Measurements from ENCODE around the gene BLOC1S1.
"Not testable (repeated sequence)": the region's sequence is repeated elsewhere in the genome, so short reads cannot be mapped to it uniquely, and the experiment has no call there.

BLOC1S1 gene

DNA sequence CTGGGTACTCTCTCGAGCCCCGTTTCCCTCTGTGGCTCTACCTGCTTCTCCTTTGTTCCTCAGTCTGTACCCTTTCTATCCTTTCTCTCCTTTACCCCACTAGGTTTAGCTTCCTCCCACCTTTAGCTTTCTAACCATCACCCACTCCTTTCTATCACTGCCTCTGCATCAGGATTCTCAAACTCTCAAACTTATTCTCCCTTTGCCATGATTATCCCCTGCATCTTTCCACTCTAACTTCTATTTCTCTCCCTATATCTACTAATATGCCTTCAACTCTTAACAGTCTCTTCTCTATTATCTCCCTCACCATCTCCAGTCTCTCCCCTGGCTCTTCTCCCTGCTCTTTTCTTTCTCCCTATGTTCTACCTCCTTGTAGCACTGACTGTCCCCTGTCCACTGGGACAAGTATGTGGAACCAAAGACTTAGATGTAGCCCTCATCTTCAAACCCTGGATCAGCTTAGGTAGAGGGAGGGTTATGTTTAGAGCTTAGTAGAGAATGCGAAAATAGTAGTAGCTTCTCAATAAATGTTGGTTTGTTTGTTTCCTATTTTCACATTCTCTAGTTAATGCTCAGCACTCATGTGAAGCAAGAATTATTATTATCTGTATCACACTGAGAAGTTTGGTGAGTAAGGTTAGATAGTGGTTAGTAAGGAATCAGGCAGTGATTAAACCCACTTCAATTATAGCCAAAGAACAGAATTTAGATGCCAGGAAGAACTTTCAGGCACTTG lies 30.5 kb downstream of the BLOC1S1 start:
- DNase-seq: no peak

DNA sequence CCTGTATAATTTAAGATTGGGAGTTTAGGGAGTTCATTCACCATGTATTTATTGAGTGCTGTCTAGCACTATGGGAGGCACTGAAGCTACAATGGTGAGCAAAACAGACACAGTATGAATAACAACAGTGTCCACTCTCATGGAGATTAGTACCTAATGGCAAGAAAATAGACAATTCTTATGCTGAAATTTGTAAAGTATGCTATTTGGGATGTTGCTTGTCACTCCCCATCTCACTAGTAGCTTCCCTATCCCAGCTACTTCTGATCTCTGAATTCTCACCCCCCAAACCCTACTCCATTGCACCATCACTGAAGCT lies 31.0 kb downstream of the BLOC1S1 start:
- no peak for DNase-seq

DNA sequence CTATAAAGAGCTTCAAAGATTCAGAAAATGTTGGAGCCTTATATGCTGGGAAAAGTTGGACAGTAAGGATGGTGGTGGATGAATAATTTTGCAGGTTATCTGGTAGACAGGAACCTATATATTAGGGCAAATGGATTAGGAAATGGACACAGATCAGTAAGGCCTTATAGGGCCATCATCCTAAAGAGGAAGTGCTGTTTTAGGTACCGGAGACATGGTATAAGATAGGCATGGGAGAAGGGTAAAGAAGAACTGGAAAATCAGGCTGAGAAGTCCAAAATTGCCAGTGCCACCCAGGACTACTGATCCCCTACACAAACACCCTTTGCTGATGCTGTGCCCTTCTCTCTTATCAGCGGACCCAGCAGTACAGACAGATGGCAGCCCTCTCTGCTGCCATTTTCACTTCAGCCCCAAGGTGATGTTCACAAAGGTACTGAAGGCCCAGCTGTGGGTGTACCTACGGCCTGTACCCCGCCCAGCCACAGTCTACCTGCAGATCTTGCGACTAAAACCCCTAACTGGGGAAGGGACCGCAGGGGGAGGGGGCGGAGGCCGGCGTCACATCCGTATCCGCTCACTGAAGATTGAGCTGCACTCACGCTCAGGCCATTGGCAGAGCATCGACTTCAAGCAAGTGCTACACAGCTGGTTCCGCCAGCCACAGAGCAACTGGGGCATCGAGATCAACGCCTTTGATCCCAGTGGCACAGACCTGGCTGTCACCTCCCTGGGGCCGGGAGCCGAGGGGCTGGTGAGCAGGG lies 32.6 kb downstream of the BLOC1S1 start:
- no peak for DNase-seq

DNA sequence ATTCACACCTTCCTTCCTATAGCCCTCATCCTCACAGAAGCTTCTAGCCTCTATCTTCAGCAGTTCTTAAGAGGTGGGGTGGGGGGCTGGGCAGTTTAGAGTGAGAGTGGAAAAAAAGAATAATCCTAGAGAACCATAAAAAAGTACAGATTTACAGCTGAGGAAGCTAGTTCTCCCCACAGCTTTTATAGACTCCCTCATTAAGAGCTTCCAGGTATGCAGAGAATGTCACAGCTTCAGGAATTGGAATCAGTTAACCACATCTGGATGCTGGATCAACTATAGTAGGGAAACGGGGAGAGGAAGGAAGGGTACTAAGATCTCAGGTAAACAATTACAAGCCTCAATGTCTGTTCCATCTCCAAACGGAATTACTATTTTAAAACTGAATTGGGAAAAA lies 39.4 kb downstream of the BLOC1S1 start:
- no peak for DNase-seq

DNA sequence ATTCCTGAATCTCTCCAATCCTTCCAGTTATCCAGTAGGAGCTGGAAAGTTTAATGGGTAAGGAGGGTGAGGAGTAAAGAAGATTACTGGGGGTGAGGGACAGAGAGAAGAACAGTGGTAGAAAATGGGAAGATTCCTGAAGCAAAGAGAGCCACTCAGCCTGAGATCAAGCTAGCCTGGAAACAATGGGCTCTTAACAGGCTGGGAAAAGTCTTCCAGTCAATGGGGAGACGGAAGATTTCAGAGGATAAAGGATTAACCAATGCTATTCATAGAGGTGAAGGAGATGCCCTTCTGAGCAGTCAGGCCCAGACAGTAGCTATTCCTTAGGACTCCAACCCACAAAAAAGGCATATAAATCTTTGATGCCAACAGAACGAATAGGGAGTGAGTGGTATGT lies 41.9 kb downstream of the BLOC1S1 start:
- DNase-seq: no peak

DNA sequence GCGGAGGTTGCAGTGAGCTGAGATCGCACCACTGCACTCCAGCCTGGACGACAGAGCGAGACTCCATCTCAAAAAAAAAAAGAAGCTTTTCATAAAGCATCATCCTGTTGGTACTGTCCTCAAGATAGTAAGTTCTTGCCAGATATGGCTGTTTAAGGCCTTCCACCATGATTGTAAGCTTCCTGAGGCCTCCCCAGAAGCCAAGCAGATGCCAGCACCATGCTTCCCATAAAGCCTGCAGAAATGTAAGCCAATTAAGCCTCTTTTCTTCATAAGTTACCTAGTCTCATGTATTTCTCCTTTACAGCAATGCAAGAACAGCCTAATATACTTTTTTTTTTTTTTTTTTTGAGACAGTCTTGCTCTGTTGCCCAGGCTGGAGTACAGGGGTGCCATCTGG lies 42.7 kb downstream of the BLOC1S1 start:
- DNase-seq: not testable (repeated sequence)

DNA sequence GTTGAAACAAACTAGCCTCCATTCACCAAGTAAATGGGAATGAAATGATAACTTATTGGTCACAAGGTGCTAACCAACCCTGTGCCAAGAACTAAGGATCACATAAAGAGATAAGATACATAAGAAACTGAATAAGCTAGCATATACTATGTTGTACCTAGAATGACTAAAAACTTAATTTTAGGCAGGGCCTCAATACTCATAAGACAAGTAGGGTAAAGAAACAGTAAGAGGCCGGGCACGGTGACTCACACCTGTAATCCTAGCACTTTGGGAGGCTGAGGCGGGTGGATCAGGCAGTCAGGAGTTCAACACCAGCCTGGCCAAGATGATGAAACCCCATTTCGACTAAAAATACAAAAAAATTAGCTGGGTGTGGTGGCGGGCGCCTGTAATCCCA lies 44.8 kb downstream of the BLOC1S1 start:
- no peak for DNase-seq

DNA sequence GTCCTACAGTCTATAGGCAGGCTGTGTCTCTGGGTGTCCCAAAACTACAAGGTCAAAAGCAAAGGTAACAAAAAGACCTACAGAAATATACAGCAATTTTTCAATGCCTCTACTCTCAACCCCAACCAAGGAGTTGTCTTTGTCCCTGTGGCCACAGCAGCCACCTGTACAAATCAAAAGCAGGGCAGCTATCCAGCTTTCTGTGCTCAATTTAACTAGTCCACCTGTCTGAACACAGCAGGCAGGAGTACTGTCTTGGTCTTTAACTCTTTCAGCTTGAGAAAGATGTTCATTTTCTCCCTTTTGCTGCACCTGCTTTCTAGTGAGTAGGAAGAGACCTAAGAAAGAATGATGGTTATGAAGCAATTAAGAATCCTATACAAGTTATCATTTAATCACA lies 46.8 kb downstream of the BLOC1S1 start:
- DNase-seq: no peak

DNA sequence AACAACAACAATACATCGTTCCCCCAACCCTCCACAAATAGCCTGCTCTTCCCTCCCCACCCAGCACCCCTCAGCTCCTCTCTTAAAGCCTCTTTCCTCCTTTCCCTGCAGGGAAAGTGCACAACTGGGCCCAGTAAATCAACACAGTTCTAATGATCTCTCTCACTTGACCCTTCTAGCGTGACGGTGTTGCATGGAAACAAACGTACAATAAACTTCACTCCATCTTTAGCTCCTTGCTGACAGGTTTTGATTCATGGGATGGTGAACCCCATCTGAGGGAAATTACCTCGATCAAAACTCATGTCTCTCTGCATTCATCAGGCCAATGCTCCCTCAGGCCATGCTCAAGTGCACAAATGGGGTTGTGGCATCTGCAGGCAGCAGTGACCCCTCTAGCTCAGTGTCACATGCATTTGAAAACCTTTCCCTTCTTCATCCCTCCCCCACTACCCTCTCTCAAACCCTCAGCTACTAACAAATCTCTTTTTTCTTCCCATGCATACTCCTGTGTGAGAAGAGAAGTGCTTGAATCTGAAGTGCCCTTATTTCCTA lies 50.0 kb downstream of the BLOC1S1 start:
- no peak for DNase-seq

DNA sequence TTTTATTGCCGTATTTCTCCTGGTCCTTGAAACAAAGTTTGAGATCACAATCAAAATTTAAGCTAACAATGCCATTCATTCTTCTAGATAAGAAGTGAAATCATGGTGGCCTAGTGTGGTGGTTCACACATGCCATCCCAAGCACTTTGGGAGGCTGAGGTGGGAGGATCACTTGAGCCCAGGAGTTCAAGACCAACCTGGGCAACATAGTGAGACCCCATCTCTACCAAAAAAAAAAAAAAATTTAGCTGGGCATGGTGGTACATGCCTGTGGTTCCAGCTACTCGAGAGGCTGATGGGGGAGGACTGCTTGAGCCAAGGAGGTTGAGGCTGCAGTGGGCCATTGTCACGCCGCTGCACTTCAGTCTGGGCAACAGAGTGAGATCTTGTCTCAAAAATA lies 51.3 kb downstream of the BLOC1S1 start:
- no peak for DNase-seq
